Neural progenitor cell (in vitro differentiated cells): ENCODE data around the gene USP14. TPM values are rescaled to one million over a fixed set of nuclear protein-coding genes. Genes with fewer than 3 reads are reported as not detected.

Source experiments
- DNase-seq: peaks from one replicate; pipeline ENCODE4 v3.0.0-alpha.2; 2016; ENCODE audit warnings: low spot score
- H2AFZ ChIP-seq: fragments of 200-600 bp; sonication (generic); replicated peaks from 2 replicates; pipeline ENCODE4 v1.6.1; 2016; ENCODE audit warnings: antibody characterized with exemption
- H3F3A ChIP-seq: fragments of 200-600 bp; sonication (generic); 2 replicates; pipeline ENCODE4 v1.6.1; 2016; ENCODE audit warnings: antibody characterized with exemption, low read depth
- H3K27ac ChIP-seq: fragments of 200-600 bp; sonication (generic); 2 replicates; pipeline ENCODE4 v1.5.1; 2016; ENCODE audit warnings: mild to moderate bottlenecking
- H3K27me3 ChIP-seq: fragments of 200-600 bp; sonication (generic); 2 replicates; pipeline ENCODE4 v1.6.1; 2016; ENCODE audit warnings: mild to moderate bottlenecking, moderate library complexity
- H3K36me3 ChIP-seq: fragments of 200-600 bp; sonication (generic); 2 replicates; pipeline ENCODE4 v1.5.1; 2016
- H3K4me1 ChIP-seq: fragments of 200-600 bp; sonication (generic); 2 replicates; pipeline ENCODE4 v1.6.1; 2016; ENCODE audit warnings: mixed run types
- H3K4me2 ChIP-seq: fragments of 200-600 bp; sonication (generic); 2 replicates; pipeline ENCODE4 v1.6.1; 2016
- H3K4me3 ChIP-seq: fragments of 200-600 bp; sonication (generic); 2 replicates; pipeline ENCODE4 v1.5.1; 2016
- H3K79me2 ChIP-seq: fragments of 200-600 bp; sonication (generic); 2 replicates; pipeline ENCODE4 v1.6.1; 2016; ENCODE audit warnings: low read depth
- H3K9ac ChIP-seq: fragments of 200-600 bp; sonication (generic); 2 replicates; pipeline ENCODE4 v1.6.1; 2016
- H3K9me3 ChIP-seq: fragments of 200-600 bp; sonication (generic); 2 replicates; pipeline ENCODE4 v1.5.1; 2016; ENCODE audit warnings: low read depth
- H4K20me1 ChIP-seq: fragments of 200-600 bp; sonication (generic); 2 replicates; pipeline ENCODE4 v1.6.1; 2016; ENCODE audit warnings: low read depth
- H3K27ac Mint-ChIP-seq: 3 replicates; pipeline ENCODE4 v1.8.0; 2021; ENCODE audit warnings: mixed read lengths
- H3K27me3 Mint-ChIP-seq: 2 replicates; pipeline ENCODE4 v1.8.0; 2022; ENCODE audit warnings: low read depth, mild to moderate bottlenecking, inconsistent platforms, moderate library complexity, mixed read lengths; ENCODE audit not compliant: insufficient read depth
- H3K36me3 Mint-ChIP-seq: 3 replicates; pipeline ENCODE4 v1.8.0; 2021; ENCODE audit warnings: mixed read lengths
- H3K4me1 Mint-ChIP-seq: 3 replicates; pipeline ENCODE4 v1.8.0; 2021; ENCODE audit warnings: mixed read lengths
- H3K4me3 Mint-ChIP-seq: 3 replicates; pipeline ENCODE4 v1.8.0; 2021; ENCODE audit warnings: mild to moderate bottlenecking, moderate library complexity, mixed read lengths
- H3K9me3 Mint-ChIP-seq: 3 replicates; pipeline ENCODE4 v1.8.0; 2020; ENCODE audit warnings: mixed read lengths
- CTCF ChIP-seq: fragments of 200-600 bp; sonication (generic); IDR thresholded peaks from 2 replicates; pipeline ENCODE4 v1.5.1; 2017; ENCODE audit warnings: antibody characterized with exemption, mild to moderate bottlenecking
- EZH2 ChIP-seq: fragments of 200-600 bp; sonication (generic); IDR thresholded peaks from 2 replicates; pipeline ENCODE4 v1.6.1; 2017; ENCODE audit warnings: antibody characterized with exemption, mild to moderate bottlenecking, moderate library complexity
- EZH2phosphoT487 ChIP-seq: fragments of 200-600 bp; sonication (generic); IDR thresholded peaks from 2 replicates; pipeline ENCODE4 v1.6.1; 2017; ENCODE audit warnings: antibody characterized with exemption
- total RNA-seq: library from RNA; depleted of rRNA; stranded (reverse); fragments of >200 nt; gene quantifications from 2 replicates; pipeline ENCODE4 v1.2.3, GENCODE V29; 2015; ENCODE audit warnings: low replicate concordance

The USP14 gene
- total RNA-seq, 1 donor from 2014 or later = 38.9 TPM

- H3K4me1 Mint-ChIP-seq = no peaks in the 10 kb centered on the region
Measured at GRCh38 chr18:181711-182110, 23.4 kb downstream of the USP14 start.

GRCh38 chr18:183769-184168 lies 25.4 kb downstream of the USP14 start:
- no peaks in the 10 kb centered on the region for H3F3A ChIP-seq
- Mint-ChIP-seq H3K4me3 (no peak overlapping the region), H3K27me3 (no peaks in the 10 kb centered on the region), H3K9me3 (no peaks in the 10 kb centered on the region), H3K36me3 (peaks cover 21% of the 10 kb centered on the region), H3K27ac (no peak overlapping the region), H3K4me1 (no peaks in the 10 kb centered on the region)
- no peak for DNase-seq
- no peaks in the 10 kb centered on the region for H3K9me3 ChIP-seq
- H3K27me3 ChIP-seq = no peaks in the 10 kb centered on the region
- peaks cover 11% of the 10 kb centered on the region for H3K36me3 ChIP-seq
- no peak overlapping the region for H3K9ac ChIP-seq
- H2AFZ ChIP-seq = no peak overlapping the region
- peaks cover 16% of the 10 kb centered on the region for H4K20me1 ChIP-seq
- H3K4me2 ChIP-seq = no peak overlapping the region
- no peak overlapping the region for H3K4me3 ChIP-seq
- H3K79me2 ChIP-seq = peaks cover 61% of the 10 kb centered on the region
- H3K4me1 ChIP-seq = no peaks in the 10 kb centered on the region
- H3K27ac ChIP-seq = no peak overlapping the region
- TF ChIP-seq EZH2phosphoT487 (no peak), CTCF (no peak), EZH2 (no peak)

More at GRCh38 chr18:181711-182110, 23.4 kb downstream of the USP14 start:
- no peak for DNase-seq
- Histone ChIP-seq H3K4me1 (no peaks in the 10 kb centered on the region), H3K4me3 (no peak overlapping the region), H3K27me3 (no peaks in the 10 kb centered on the region), H2AFZ (no peak overlapping the region), H3K36me3 (peaks cover 11% of the 10 kb centered on the region), H3K27ac (no peak overlapping the region), H3K9me3 (no peaks in the 10 kb centered on the region), H4K20me1 (peaks cover 9% of the 10 kb centered on the region), H3K4me2 (no peak overlapping the region), H3K9ac (no peak overlapping the region), H3K79me2 (peaks cover 42% of the 10 kb centered on the region), H3F3A (no peaks in the 10 kb centered on the region)
- Mint-ChIP-seq H3K36me3 (peaks cover 23% of the 10 kb centered on the region), H3K9me3 (no peaks in the 10 kb centered on the region), H3K27me3 (no peaks in the 10 kb centered on the region), H3K27ac (no peak overlapping the region), H3K4me3 (no peak overlapping the region)
- TF ChIP-seq EZH2 = no peak
- no peak for TF ChIP-seq EZH2phosphoT487
- TF ChIP-seq CTCF = no peak

GRCh38 chr18:189254-189653 lies 30.9 kb downstream of the USP14 start:
- DNase-seq = no peak
- Histone ChIP-seq H3K27me3 (no peaks in the 10 kb centered on the region), H3K4me2 (no peak overlapping the region), H3K4me1 (no peaks in the 10 kb centered on the region), H2AFZ (no peak overlapping the region), H3K79me2 (peaks cover 58% of the 10 kb centered on the region), H3F3A (no peaks in the 10 kb centered on the region), H3K9ac (no peak overlapping the region), H3K36me3 (no peaks in the 10 kb centered on the region), H4K20me1 (peaks cover 24% of the 10 kb centered on the region), H3K4me3 (no peak overlapping the region), H3K27ac (peak overlapping the region; percentile 2), H3K9me3 (no peaks in the 10 kb centered on the region)
- Mint-ChIP-seq H3K36me3 (peaks cover 8% of the 10 kb centered on the region), H3K27me3 (no peaks in the 10 kb centered on the region), H3K9me3 (no peaks in the 10 kb centered on the region), H3K4me1 (no peaks in the 10 kb centered on the region), H3K4me3 (no peak overlapping the region), H3K27ac (no peak overlapping the region)
- no peak for TF ChIP-seq CTCF
- TF ChIP-seq EZH2 = no peak
- no peak for TF ChIP-seq EZH2phosphoT487
